Amniotic epithelial cell (primary cell): ENCODE data around the gene BAZ2A.
"Not testable (repeated sequence)": the region's sequence is repeated elsewhere in the genome, so short reads cannot be mapped to it uniquely, and the experiment has no call there.

Experiments
- DNase-seq: peaks from one replicate; pipeline ENCODE4 v3.0.0-alpha.2; 2010; ENCODE audit warnings: low read depth

Gene BAZ2A

GRCh38 chr12:56630180-56630632 lies at the start of gene BAZ2A:
TSS of gene BAZ2A (minus strand) at chr12:56630326. CDS start at chr12:56617530, 12,796 bp downstream.
- peak; percentile 76 for DNase-seq

GRCh38 chr12:56678852-56679251 lies 48.7 kb upstream of the BAZ2A start:
- no peak for DNase-seq

- no peak for DNase-seq
Observed at GRCh38 chr12:56677680-56678079, 47.6 kb upstream of the BAZ2A start.

- no peak for DNase-seq
Observed at GRCh38 chr12:56676851-56677580, 46.9 kb upstream of the BAZ2A start.

DNA sequence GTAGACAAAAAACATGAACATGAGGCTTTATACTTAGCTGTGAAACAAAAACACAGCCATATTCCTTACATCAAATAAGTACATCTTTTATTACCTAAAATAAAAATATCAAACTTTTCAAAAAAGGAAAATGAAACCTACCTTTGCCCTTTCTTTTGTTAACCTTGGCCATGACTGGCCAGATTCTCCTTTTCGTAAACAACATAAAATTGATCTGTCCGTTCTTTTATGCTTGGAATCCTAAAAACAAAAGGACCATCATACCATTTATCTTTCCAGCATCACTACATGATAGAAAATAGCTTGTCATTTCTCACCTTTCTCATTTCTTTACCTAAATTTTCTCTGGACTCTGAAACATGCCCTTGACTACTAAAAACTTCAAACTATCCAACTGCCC lies 41.5 kb upstream of the BAZ2A start:
- no peak for DNase-seq

GRCh38 chr12:56670836-56671235 lies 40.7 kb upstream of the BAZ2A start:
- no peak for DNase-seq

- DNase-seq: no peak
Observed at GRCh38 chr12:56668197-56668457, 38.0 kb upstream of the BAZ2A start.

DNA sequence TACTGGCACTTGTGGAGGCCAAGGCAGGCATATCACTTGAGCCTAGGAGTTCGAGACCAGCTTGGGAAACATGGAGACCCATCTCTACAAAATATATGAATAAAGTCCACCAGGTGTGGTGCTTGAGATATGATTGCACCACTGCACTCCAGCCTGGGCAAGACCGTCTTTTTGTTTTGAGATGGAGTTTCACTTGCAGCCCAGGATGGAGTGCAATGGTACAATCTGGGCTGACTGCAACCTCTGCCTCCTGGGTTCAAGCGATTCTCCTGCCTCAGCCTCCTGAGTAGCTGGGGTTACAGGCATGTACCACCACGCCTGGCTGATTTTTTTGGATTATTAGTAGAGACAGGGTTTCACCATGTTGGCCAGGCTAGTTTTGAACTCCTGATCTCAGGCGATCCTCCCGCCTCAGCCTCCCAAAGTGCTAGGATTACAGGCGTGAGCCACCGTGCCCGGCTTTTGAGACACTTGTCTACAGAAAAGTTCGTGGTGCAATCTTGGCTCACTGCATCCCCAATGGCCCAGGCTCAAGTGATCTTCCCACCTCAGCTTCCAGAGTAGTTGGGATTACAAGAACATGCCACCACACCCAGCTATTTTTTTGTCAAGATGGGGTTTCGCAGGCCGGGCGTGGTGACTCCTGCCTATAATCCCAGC lies 32.0 kb upstream of the BAZ2A start:
- DNase-seq: no peak

- DNase-seq: no peak
Observed at GRCh38 chr12:56661560-56661959, 31.4 kb upstream of the BAZ2A start.

GRCh38 chr12:56658921-56659320 lies 28.8 kb upstream of the BAZ2A start:
- DNase-seq: no peak

- peak; percentile 67 for DNase-seq
Observed at GRCh38 chr12:56657416-56658379, 27.6 kb upstream of the BAZ2A start.

GRCh38 chr12:56653781-56654180 lies 23.7 kb upstream of the BAZ2A start:
- not testable (repeated sequence) for DNase-seq

- DNase-seq: not testable (repeated sequence)
Observed at GRCh38 chr12:56648023-56648422, 17.9 kb upstream of the BAZ2A start.

DNA sequence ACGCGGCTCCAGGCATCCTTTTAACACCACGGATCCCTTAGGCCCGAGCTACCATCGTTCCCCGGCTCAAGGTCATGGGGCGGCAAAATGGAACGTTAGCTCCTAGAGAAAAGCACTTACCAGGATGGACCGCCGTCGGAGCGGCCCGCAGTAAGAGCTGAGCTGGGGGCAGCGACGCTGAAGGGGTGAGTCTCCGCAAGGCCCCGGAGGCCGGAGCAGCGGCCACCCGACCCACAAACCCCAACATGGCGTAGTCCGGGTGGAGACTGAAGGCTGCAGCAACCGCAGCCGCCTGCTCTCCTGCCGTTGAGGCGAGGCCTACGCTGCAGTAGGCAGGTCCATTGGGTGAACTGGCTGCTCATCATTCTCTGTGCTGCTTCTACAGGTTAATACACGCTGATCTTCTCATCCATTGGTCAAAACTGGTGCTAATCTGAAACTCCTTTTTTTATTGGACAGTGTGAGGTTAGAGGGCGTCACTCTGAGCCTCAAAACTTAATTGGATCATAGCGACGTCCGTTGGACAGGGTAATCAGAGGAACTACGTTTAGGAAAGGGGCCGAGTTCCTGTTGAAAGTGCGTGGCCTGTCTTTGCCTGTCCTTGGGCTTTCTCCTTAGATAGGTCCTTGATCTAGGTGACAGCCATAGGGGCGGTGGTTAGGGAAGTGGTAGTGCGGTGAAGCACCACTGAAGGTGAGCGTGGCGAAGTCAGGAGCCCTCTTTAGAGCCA lies 15.8 kb upstream of the BAZ2A start, which contains the start of gene ATP5F1B:
ATP5F1B (minus strand) TSS at position 268 of the 730 bp plus-strand sequence; CDS start at position 247, 21 bp downstream.
- DNase-seq: peak; percentile 100

GRCh38 chr12:56645201-56645716 lies 15.1 kb upstream of the BAZ2A start:
- DNase-seq: no peak

- no peak for DNase-seq
Observed at GRCh38 chr12:56644654-56645053, 14.5 kb upstream of the BAZ2A start.

GRCh38 chr12:56641219-56641618 lies 11.1 kb upstream of the BAZ2A start:
- DNase-seq: no peak

- no peak for DNase-seq
Observed at GRCh38 chr12:56637621-56638020, 7.5 kb upstream of the BAZ2A start.

DNA sequence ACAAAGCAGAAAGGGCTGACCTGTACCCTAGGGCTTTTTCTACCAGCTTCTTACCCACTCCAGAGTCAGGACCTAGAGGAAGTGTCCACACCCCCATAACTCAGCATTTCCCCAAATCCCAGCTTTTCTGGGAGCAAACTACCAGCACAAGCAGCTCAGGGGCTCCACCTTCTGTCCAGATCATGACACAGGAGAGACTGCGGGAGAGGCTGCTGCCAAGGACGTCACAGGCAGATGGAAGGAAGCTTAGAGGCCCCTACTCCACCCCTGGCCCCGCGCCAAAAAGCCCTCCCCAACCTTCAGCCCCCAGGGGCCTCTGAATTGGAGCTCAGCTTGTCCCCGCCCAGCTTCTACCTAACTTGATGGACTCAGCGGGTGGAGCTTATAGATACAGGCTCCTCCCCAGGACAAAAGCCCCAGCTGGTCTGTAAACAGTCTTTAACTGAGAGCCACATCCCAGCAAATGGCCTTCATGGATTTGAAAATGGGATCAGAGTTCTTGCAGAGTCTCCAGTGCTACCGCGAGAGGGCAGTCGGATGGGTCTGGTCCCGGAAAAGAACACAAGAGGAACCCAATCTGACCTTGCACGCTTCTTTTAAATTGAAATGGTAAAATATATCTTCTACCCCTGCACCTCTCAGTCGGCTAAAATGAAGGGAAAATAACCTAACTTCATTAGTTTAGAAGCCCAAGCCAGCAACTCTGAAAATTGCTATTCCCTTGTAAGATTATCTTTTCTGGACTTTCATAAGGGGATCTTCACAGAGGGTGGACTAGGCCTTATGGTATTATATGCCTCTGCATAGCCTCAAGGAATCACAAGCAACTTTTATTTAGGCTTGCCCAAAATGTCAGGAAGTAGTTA lies 6.8 kb upstream of the BAZ2A start:
- DNase-seq: peak; percentile 100

- DNase-seq: peak; percentile 84
Observed at GRCh38 chr12:56635806-56636674, 5.9 kb upstream of the BAZ2A start.
